ENCODE measurements around the gene NR5A1.

DNA sequence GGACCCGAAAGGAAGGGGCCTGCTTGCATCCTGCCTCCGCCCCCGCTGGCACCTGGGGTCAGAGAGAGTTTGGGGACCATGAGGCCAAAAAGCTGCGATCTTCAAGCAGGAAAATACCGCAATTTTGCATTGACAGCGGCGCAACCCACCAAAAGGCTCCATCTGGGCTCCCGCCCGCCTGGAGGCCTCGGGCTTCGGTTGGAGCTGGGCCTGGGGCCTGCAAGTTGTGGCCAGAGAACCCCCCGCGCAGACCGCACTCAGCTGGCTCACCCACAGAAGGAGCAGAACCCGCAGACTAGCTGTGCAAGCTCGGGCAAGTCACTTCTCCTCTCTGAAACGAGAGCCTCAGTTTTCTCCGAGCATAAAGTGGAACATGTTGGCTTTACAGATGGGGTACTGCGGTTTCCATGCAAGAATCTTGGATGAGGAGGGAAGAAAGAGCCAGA lies 1.3 kb downstream of the NR5A1 start:
- TF ChIP-seq, protein P1, sequence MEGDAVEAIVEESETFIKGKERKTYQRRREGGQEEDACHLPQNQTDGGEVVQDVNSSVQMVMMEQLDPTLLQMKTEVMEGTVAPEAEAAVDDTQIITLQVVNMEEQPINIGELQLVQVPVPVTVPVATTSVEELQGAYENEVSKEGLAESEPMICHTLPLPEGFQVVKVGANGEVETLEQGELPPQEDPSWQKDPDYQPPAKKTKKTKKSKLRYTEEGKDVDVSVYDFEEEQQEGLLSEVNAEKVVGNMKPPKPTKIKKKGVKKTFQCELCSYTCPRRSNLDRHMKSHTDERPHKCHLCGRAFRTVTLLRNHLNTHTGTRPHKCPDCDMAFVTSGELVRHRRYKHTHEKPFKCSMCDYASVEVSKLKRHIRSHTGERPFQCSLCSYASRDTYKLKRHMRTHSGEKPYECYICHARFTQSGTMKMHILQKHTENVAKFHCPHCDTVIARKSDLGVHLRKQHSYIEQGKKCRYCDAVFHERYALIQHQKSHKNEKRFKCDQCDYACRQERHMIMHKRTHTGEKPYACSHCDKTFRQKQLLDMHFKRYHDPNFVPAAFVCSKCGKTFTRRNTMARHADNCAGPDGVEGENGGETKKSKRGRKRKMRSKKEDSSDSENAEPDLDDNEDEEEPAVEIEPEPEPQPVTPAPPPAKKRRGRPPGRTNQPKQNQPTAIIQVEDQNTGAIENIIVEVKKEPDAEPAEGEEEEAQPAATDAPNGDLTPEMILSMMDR (IDR thresholded peaks at IDR 0.05): no peak
- TF ChIP-seq POLR2A (IDR thresholded peaks at IDR 0.05): no peak

Measured in thyroid gland (tissue), 4 donors.